ENCODE results near the gene CRYBG2. TPM values are rescaled to one million over a fixed set of nuclear protein-coding genes. Genes with fewer than 3 reads are reported as not detected.

The CRYBG2 gene
- total and polyA plus RNA-seq, 2 of the 8 experiments (the other 6 are each of a cell fraction or from before 2014, with no cell fraction given), result 14.2 to 17.0 TPM

GRCh38 chr1:26307363-26307781 is 46.6 kb downstream of the CRYBG2 start:
- Histone ChIP-seq H2BK20ac (ENCODE audit: low read length) (no peak overlapping the region), H3K18ac (ENCODE audit: extremely low read depth, low read length) (no peak overlapping the region), H2BK5ac (ENCODE audit: low read depth, low read length) (peak overlapping the region; percentile 28; the same call in 1 of the 2 replicates), H3K4ac (replicated peaks; ENCODE audit: insufficient read length, low read depth, low read length) (no peak overlapping the region), H3K23ac (ENCODE audit: insufficient read length) (no peak overlapping the region), H3K79me2 (ENCODE audit: control insufficient read depth in 1 of 2, insufficient read depth in 2 of 2, low read length in 2 of 2) (no peaks in the 10 kb centered on the region), H3K23me2 (ENCODE audit: low read depth, low read length) (peaks cover 9% of the 10 kb centered on the region), H2BK12ac (ENCODE audit: low read depth, low read length) (peak overlapping the region; percentile 79; the same call in 1 of the 2 replicates), H4K5ac (ENCODE audit: insufficient read length, low read depth, low read length) (no peak overlapping the region), H3K56ac (replicated peaks; ENCODE audit: insufficient read length, low read depth, low read length) (no peak overlapping the region), H3K4me2 (ENCODE audit: insufficient read depth in 1 of 2, low read depth in 2 of 2, low read length in 2 of 2) (peak overlapping the region; percentile 56 to 82), H4K20me1 (replicated peaks in 1 of 2; ENCODE audit: control insufficient read depth in 1 of 2, insufficient read depth in 2 of 2, low read length in 2 of 2) (no peaks in the 10 kb centered on the region), H3K9me3 (ENCODE audit: insufficient read depth in 2 of 2, low read depth in 1 of 2, low read length in 1 of 2) (no peaks in the 10 kb centered on the region), H3K27me3 (replicated peaks in 1 of 4; ENCODE audit: control insufficient read depth in 3 of 4, extremely low read depth in 1 of 4, insufficient read depth in 3 of 4, low read length in 3 of 4) (no peaks in the 10 kb centered on the region), H3K4me1 (replicated peaks in 1 of 4; ENCODE audit: control insufficient read depth in 3 of 4, insufficient read depth in 4 of 4, low read length in 3 of 4) (peaks cover 0 to 5% (median 2%) of the 10 kb centered on the region in 4 experiments; a peak in 3 of 7 replicates), H3K9ac (replicated peaks in 1 of 4; ENCODE audit: extremely low read depth in 1 of 4, low read depth in 3 of 4, low read length in 3 of 4) (peak overlapping the region in 1 of 4 experiments; percentile 61; a peak in 3 of 7 replicates), H2BK15ac (ENCODE audit: low read length) (0 out of 2 replicates have a peak overlapping the region, but pooled peaks have one; percentile 61), H2BK120ac (replicated peaks; ENCODE audit: low read depth, low read length) (no peak overlapping the region), H4K8ac (ENCODE audit: extremely low read depth, insufficient read depth, low read length) (no peak overlapping the region), H2AK5ac (ENCODE audit: low read depth, low read length) (no peak overlapping the region), H3K79me1 (ENCODE audit: low read depth, low read length) (no peaks in the 10 kb centered on the region), H3K14ac (ENCODE audit: insufficient read length) (no peak overlapping the region), H3K36me3 (ENCODE audit: control insufficient read depth in 2 of 4, insufficient read depth in 4 of 4, low read length in 3 of 4) (no peaks in the 10 kb centered on the region), H4K91ac (replicated peaks; ENCODE audit: insufficient read length, low read length) (no peak overlapping the region), H3K27ac (ENCODE audit: low read depth, low read length) (no peak overlapping the region), H2AFZ (ENCODE audit: low read length) (0 out of 2 replicates have a peak overlapping the region, but pooled peaks have one; percentile 9), H3K4me3 (ENCODE audit: extremely low read depth in 1 of 4, insufficient read depth in 2 of 4, low read depth in 3 of 4, low read length in 4 of 4) (peak overlapping the region in 1 of 4 experiments; percentile 60; a peak in 2 of 8 replicates)
- DNase-seq (ENCODE audit: low read depth in 1 of 2, low spot score in 2 of 2) (no peak), FAIRE-seq (no peak)
- no peak for TF ChIP-seq RFX5 (IDR thresholded peaks at IDR 0.05; ENCODE audit: borderline replicate concordance, low read depth, low read length)
- TF ChIP-seq GABPA (IDR thresholded peaks at IDR 0.05; ENCODE audit: borderline replicate concordance, insufficient read depth, low read length), result no peak
- TF ChIP-seq BCL11A (IDR thresholded peaks at IDR 0.05; ENCODE audit: low read depth in 2 of 2, low read length in 2 of 2), result no peak
- TF ChIP-seq USF2 (IDR thresholded peaks at IDR 0.05; ENCODE audit: low read length), result no peak
- TF ChIP-seq JUND (IDR thresholded peaks at IDR 0.05; ENCODE audit: low read length), result no peak
- no peak for TF ChIP-seq CEBPB (IDR thresholded peaks at IDR 0.05; ENCODE audit: low read depth, low read length)
- no peak for TF ChIP-seq SAP30 (IDR thresholded peaks at IDR 0.05; ENCODE audit: insufficient read depth, insufficient replicate concordance, low read length)
- TF ChIP-seq KDM5A (IDR thresholded peaks at IDR 0.05; ENCODE audit: low read length), result no peak
- no peak for TF ChIP-seq SUZ12 (IDR thresholded peaks at IDR 0.05; ENCODE audit: low read length)
- TF ChIP-seq GTF2F1 (IDR thresholded peaks at IDR 0.05; ENCODE audit: borderline replicate concordance, low read depth, low read length), result no peak
- ChIA-PET CTCF (ENCODE audit: partially characterized antibody) (interaction anchor here (0.6 to 57.0 kb wide), 5 partner anchors 9 to 91 kb away, joined by 3 to 1530 read pairs (median 21); partner anchors contain the start of genes CD52, SH3BGRL3 and UBXN11), POLR2A (ENCODE audit: partially characterized antibody) (interaction anchor here (0.6 to 4.6 kb wide), 10 partner anchors 10 to 134 kb away, joined by 3 to 29 read pairs (median 4); partner anchors contain the start of genes CD52 and LIN28A)
- 63% methylated on average over 6 of the region's 6 CpGs; no CpG with 5 or more reads in 1 of the 2 experiments for WGBS, 2 experiments (ENCODE audit: extremely low coverage in 1 of 2, insufficient coverage in 1 of 2, insufficient read length in 1 of 2, insufficient replicate concordance in 2 of 2, low coverage in 1 of 2, low lambda C conversion rate in 2 of 2, missing lambda C conversion rate in 1 of 2)
